Esophagus (tissue), 2 donors: Measurements from ENCODE around the gene GPR135. TPM values are rescaled to one million over a fixed set of nuclear protein-coding genes. Genes with fewer than 3 reads are reported as not detected.

ENCODE experiments used
- H3K27ac ChIP-seq, 2 donors: one replicate each; pipeline ENCODE4 v1.5.1; 2013; ENCODE audit warnings: low read depth in 2 of 2, mild to moderate bottlenecking in 2 of 2, inconsistent platforms in 1 of 2, low read length in 1 of 2, moderate library complexity in 1 of 2
- H3K27me3 ChIP-seq, 2 donors: one replicate each; pipeline ENCODE4 v1.6.1; 2013; ENCODE audit warnings: low read length in 2 of 2, control low read depth in 1 of 2, mild to moderate bottlenecking in 1 of 2; ENCODE audit not compliant: insufficient read depth in 2 of 2, control insufficient read depth in 1 of 2
- H3K36me3 ChIP-seq, 2 donors: one replicate each; pipeline ENCODE4 v1.6.1; 2013; ENCODE audit warnings: low read length in 1 of 2; ENCODE audit not compliant: control insufficient read depth in 2 of 2, insufficient read depth in 2 of 2
- H3K4me1 ChIP-seq, 2 donors: one replicate each; pipeline ENCODE4 v1.6.1; 2013; ENCODE audit warnings: low read length in 1 of 2; ENCODE audit not compliant: control insufficient read depth in 2 of 2, insufficient read depth in 2 of 2
- H3K4me3 ChIP-seq, 2 donors: one replicate each; pipeline ENCODE4 v1.5.1; 2013; ENCODE audit warnings: low read length in 2 of 2, mild to moderate bottlenecking in 2 of 2, low read depth in 1 of 2, moderate library complexity in 1 of 2
- H3K9me3 ChIP-seq, 2 donors: one replicate each; pipeline ENCODE4 v1.6.1; 2013; ENCODE audit warnings: mild to moderate bottlenecking in 2 of 2, low read depth in 1 of 2, low read length in 1 of 2, moderate library complexity in 1 of 2; ENCODE audit not compliant: control insufficient read depth in 2 of 2, insufficient read depth in 1 of 2
- WGBS, 2 donors: extraction: QIAGEN DNeasy Blood & Tissue Kit; methylation state at CpG; one replicate each; pipeline ENCODE4 v1.1.7; 2013; 5-methylcytosine and 5-hydroxymethylcytosine counted together
- polyA plus RNA-seq, 2 donors: library from polyadenylated mRNA; stranded (reverse); fragments of 200-250 nt; gene quantifications; one replicate each; pipeline ENCODE4 v1.2.3, GENCODE V29; 2013
- donor health status: healthy with polysubstance abuse.
- donor health status: Bipolar disorder and iron deficiency.

GPR135 gene
- polyA plus RNA-seq, 2 donors, result 0.43 to 0.52 TPM

DNA sequence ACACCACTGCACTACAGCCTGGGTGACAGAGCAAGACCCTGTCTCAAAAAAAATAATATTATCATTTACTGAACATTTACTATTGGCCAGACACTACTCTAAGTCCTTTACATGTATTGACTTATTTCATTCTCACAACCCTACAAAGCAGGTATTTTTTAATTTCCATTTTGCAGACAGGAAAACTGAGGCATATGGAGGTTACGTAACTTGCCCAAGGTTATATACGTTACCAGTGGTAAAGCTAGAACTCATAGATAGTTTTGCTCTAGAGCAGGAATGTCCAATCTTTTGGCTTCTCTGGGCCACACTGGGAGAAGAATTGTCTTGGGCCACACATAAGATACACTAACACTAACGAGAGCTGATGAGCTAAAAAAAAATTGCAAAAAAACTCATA, 13.4 kb upstream of the GPR135 start:
- 93 to 96% methylated on average over 3 of the region's 3 CpGs for WGBS, 2 donors
- Histone ChIP-seq H3K27me3 (no peaks in the 10 kb centered on the region), H3K4me3 (no peak overlapping the region), H3K36me3 (peaks cover 2 to 6% of the 10 kb centered on the region in 2 donors), H3K9me3 (no peaks in the 10 kb centered on the region), H3K4me1 (peaks cover 0 to 4% of the 10 kb centered on the region in 2 donors), H3K27ac (no peak overlapping the region)

DNA sequence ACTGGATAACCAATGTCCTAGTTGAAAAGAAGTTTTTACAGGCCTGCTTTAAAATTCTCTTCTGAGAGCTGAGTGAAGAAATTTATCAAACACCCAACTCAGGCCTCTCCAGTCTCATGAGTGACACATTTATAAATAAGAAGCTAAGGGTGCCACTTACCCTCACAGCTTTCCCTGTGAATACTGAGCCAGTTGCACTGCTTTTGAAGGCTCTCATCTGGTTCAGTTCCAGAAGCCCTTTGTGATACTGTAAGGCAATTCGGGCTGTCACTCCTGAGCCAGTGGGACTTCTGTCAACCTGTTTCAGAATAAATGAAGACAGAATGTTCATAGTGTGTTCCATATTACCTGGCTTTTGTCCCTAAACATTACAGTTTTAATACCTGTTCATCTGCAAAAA, 10.5 kb upstream of the GPR135 start:
- H3K27ac ChIP-seq, result no peak overlapping the region
- H3K36me3 ChIP-seq, result peaks cover 2 to 6% of the 10 kb centered on the region in 2 donors
- H3K27me3 ChIP-seq, result no peaks in the 10 kb centered on the region
- peaks cover 0 to 2% of the 10 kb centered on the region in 2 donors for H3K4me1 ChIP-seq
- no peak overlapping the region for H3K4me3 ChIP-seq
- H3K9me3 ChIP-seq, result no peaks in the 10 kb centered on the region
- 88 to 94% methylated on average over 1 of the region's 1 CpG for WGBS, 2 donors

DNA sequence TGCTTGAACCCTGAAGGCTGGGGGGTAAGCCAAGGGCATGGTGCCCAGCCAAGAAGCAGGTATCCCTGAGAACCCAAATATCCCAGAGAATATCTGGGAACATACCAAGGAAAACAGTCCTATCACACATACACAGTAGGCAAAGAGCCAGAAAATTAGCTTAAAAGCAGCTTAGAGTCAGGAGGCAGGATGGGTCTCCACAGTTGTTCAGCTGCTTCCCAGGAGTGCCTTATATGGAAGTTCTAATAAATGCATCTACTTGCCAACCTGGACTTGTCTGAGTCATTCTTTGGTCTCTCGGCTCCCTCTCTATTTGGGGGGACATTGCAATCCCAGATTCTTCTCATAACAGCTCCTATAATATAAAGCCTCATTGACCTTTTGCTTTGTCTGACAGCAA, 9.0 kb upstream of the GPR135 start:
- peaks cover 2 to 6% of the 10 kb centered on the region in 2 donors for H3K36me3 ChIP-seq
- no peaks in the 10 kb centered on the region for H3K9me3 ChIP-seq
- H3K4me3 ChIP-seq, result no peak overlapping the region
- H3K27me3 ChIP-seq, result no peaks in the 10 kb centered on the region
- 53 to 61% methylated on average over 1 of the region's 1 CpG for WGBS, 2 donors
- H3K4me1 ChIP-seq, result no peaks in the 10 kb centered on the region
- H3K27ac ChIP-seq, result no peak overlapping the region

DNA sequence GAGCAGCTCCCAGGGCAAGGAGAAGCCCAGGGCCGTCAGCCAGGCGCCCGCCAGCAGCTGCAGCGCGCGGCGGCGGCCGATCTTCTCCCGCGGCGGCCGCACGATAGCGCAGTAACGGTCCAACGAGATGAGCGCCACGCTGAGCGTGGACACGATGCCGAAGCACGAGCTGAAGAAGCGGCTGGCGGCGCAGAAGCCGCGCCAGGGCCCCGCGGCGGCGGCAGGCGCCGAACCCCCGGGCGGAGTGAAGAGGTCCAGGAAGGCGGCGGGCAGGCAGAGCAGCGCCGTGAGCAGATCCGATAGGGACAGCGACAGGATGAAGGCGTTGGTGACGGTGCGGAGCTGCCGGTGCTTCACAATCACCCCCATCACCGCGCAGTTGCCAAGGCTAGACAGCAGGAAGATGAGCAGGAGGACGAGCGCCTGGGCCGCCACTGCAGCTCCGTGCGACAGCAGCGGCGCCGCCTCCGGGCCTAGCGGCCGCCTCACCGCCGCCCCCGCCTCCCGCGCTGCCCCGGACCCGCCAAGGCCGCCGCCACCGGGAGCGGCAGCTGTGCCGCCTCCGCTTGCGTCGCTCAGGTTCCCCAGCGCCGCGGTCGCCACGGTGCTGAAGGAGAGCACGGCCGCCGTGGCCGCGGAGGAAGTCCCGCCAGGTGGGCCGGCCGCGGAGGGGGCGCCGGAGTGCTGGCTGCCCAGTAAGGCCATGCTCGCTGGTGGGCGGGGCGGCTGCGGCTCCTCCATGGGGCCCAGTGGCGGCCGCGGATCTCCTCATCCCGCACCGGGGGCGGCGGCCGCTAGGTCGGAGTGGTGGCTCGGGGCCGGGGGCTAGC, 479 bp downstream of the GPR135 start:
- H3K4me3 ChIP-seq, result peak overlapping the region; percentile 62 to 64
- H3K4me1 ChIP-seq, result peaks cover 6 to 7% of the 10 kb centered on the region in 2 donors
- no peaks in the 10 kb centered on the region for H3K9me3 ChIP-seq
- 0% methylated on average over 105 of the region's 105 CpGs for WGBS, 2 donors
- H3K27me3 ChIP-seq, result no peaks in the 10 kb centered on the region
- peak overlapping the region; percentile 45 to 67 for H3K27ac ChIP-seq
- H3K36me3 ChIP-seq, result no peaks in the 10 kb centered on the region

DNA sequence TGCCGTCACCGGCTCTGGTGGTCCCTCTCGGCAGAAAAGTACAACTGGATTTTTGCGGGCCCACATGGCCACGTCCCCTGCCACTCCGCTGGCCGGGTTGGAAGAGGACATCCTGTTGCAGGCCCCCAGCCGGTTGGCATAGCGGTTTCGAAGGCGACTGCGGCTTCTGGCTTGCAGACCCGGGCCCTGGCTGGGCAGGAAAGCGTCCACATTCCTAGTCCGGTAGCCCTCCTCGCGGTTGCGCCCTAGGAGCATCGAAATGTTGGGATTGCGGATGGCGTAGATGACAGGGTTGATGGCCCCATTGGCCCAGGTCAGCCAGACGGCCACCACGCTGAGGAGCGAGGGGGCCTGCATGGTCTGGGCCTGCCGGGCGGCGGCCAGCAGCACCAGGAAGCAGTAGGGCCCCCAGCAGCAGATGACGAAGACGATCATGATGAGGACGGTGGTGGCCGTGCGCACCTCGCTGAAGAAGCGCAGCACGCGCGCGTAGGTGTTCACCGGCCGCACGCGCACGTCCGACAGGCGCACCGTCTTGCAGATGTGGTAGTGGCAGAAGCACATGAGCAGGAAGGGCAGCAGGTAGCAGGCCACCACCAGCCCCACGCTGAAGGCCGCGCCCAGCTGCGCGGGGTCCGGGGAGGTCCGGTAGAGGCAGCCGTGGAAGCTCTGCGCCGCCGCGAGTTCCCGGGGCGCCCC, 1.2 kb downstream of the GPR135 start:
- Histone ChIP-seq H3K36me3 (no peaks in the 10 kb centered on the region), H3K4me1 (peaks cover 6 to 7% of the 10 kb centered on the region in 2 donors), H3K27ac (peak overlapping the region; percentile 45 to 67), H3K4me3 (peak overlapping the region; percentile 62 to 64), H3K27me3 (no peaks in the 10 kb centered on the region), H3K9me3 (no peaks in the 10 kb centered on the region)
- 37 to 38% methylated on average over 59 to 60 of the region's 60 CpGs for WGBS, 2 donors

DNA sequence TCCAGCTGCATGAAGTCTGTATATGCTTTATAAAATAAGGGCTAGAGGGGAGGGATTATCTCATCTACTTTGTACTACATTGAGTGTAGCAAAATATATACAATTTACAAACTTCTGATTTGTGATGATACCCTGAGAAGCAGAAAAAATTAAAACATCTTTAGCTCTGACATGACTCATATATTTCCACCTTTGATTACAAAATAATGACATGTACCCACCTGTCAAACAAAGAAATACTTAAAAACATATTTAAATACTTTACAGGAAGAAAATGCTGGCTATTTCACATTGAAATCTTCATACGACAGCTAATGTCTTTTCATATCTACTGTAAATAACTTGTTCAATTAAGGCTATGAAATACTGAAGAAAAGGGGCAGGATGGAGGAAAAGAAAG, 3.3 kb downstream of the GPR135 start:
- WGBS, 2 donors, result 84 to 86% methylated on average over 1 of the region's 1 CpG

DNA sequence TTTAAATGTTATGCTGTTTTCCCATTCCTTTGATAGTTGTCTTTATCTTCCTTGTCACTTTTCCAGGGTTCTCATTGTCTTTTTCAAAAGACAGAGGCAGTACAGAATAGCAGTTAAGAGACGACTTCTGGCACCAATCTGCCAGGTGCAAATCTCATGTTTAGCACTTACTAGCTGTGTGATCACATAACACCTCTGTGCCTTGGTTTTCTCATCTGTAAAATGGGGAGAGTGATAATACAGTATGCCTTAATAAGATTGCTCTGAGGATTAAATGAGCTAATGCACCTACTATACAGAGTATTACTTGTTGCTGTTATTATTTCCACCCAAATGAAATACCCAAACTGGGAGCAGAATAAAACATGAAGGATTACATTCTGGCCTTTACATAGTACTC, 4.8 kb downstream of the GPR135 start:
- no peak overlapping the region for H3K27ac ChIP-seq
- H3K4me1 ChIP-seq, result peaks cover 6 to 7% of the 10 kb centered on the region in 2 donors
- no peaks in the 10 kb centered on the region for H3K36me3 ChIP-seq
- H3K27me3 ChIP-seq, result no peaks in the 10 kb centered on the region
- no peaks in the 10 kb centered on the region for H3K9me3 ChIP-seq
- no peak overlapping the region for H3K4me3 ChIP-seq
- WGBS, 2 donors, result 93 to 98% methylated on average over 1 of the region's 1 CpG

More for the DNA sequence above, 3.3 kb downstream of the GPR135 start:
- Histone ChIP-seq H3K4me1 (peaks cover 6 to 7% of the 10 kb centered on the region in 2 donors), H3K27me3 (no peaks in the 10 kb centered on the region), H3K27ac (no peak overlapping the region), H3K36me3 (no peaks in the 10 kb centered on the region), H3K4me3 (no peak overlapping the region), H3K9me3 (no peaks in the 10 kb centered on the region)

DNA sequence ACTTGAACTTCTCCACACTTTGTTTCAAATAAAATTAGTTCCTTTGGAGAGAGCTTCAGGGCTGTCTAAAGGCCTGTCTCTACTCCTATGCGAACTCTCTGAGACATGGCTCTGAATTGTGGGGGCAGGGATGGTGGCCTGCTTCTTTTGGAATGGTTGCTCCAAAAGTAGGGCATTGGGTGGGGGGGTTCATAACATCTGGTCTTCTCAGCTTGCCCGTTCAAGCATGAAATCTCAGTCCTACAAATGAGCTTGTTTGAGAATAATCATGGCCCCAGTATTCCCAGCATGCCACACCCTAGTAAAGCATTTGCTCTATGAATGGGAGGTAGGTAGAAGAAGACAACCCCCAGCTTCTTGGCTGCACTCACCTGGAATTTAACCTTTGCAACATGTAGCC, 6.7 kb downstream of the GPR135 start:
- H3K36me3 ChIP-seq, result no peaks in the 10 kb centered on the region
- H3K27me3 ChIP-seq, result no peaks in the 10 kb centered on the region
- no peaks in the 10 kb centered on the region for H3K4me1 ChIP-seq
- no peak overlapping the region for H3K27ac ChIP-seq
- WGBS, 2 donors, result 92 to 100% methylated on average over 2 of the region's 2 CpGs
- H3K4me3 ChIP-seq, result no peak overlapping the region
- no peaks in the 10 kb centered on the region for H3K9me3 ChIP-seq

DNA sequence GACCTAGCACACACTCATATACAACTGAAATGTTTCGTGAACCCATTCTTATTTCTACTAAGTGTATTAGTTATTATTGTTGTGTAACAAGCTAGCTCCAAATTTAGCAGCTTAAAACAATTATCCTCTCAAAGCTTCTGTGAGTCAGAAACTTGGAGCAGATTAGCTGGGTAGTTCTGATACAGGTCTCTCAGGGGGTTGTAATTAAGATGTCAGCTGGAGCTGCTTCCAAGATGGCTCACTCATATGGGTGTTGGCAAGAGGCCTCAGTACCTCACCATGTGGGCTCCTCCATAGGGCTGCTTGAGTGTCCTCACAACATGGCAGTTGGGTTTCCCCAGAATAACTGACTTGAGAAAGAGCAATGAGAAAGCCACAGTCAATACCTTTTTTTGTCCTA, 9.8 kb downstream of the GPR135 start:
- no peaks in the 10 kb centered on the region for H3K9me3 ChIP-seq
- H3K4me3 ChIP-seq, result no peak overlapping the region
- WGBS, 2 donors, result 87 to 89% methylated on average over 1 of the region's 1 CpG
- no peaks in the 10 kb centered on the region for H3K36me3 ChIP-seq
- no peaks in the 10 kb centered on the region for H3K27me3 ChIP-seq
- no peaks in the 10 kb centered on the region for H3K4me1 ChIP-seq
- H3K27ac ChIP-seq, result no peak overlapping the region
